CD4-positive, CD25-positive, alpha-beta regulatory T cell (primary cell): ENCODE results near the gene ACTN4. TPM values are rescaled to one million over a fixed set of nuclear protein-coding genes. Genes with fewer than 3 reads are reported as not detected.
A peak's percentile ranks its signal among the peaks of the same experiment; 100 is the strongest.

Experiments used
- ATAC-seq, 2 donors: fragments of 150-1000 bp; cut with Tn5 transposase; one replicate each; pipeline ENCODE4 v1.10.0; 2021; ENCODE audit warnings: low read depth in 2 of 2, moderate number of reproducible peaks in 2 of 2, moderate library complexity in 1 of 2
- DNase-seq, 3 donors: peaks; one replicate each; pipeline versions ENCODE4 v3.0.0 to v3.0.0-alpha.2; 2012 to 2022; ENCODE audit warnings: mixed read lengths in 1 of 3
- H3K27ac ChIP-seq: one replicate; pipeline ENCODE4 v1.7.0; 2013; ENCODE audit warnings: mild to moderate bottlenecking, low read length; ENCODE audit not compliant: insufficient read depth, poor library complexity, severe bottlenecking
- H3K27me3 ChIP-seq: one replicate; pipeline ENCODE4 v1.7.0; 2013; ENCODE audit warnings: low read length; ENCODE audit not compliant: control insufficient read depth, insufficient read depth
- H3K36me3 ChIP-seq: one replicate; pipeline ENCODE4 v1.7.0; 2013; ENCODE audit warnings: mild to moderate bottlenecking, low read length, moderate library complexity; ENCODE audit not compliant: control insufficient read depth, insufficient read depth
- H3K4me1 ChIP-seq: 2 replicates; pipeline ENCODE4 v1.7.0; 2013; ENCODE audit warnings: mild to moderate bottlenecking, low read length; ENCODE audit not compliant: insufficient read depth, control insufficient read depth, poor library complexity, severe bottlenecking
- H3K4me3 ChIP-seq: one replicate; pipeline ENCODE4 v1.7.0; 2013; ENCODE audit warnings: low read depth, mild to moderate bottlenecking, low read length, moderate library complexity
- H3K9me3 ChIP-seq, 2 experiments: 1 replicate in 1 of 2; 2 replicates in 1 of 2; pipeline ENCODE4 v1.7.0; 2013; ENCODE audit warnings: low read length in 2 of 2, mild to moderate bottlenecking in 1 of 2, moderate library complexity in 1 of 2; ENCODE audit not compliant: control insufficient read depth in 2 of 2
- H3K27ac Mint-ChIP-seq, 3 donors: one replicate each; pipeline ENCODE4 v1.8.0; 2020 to 2022; ENCODE audit warnings: mild to moderate bottlenecking in 3 of 3, mixed read lengths in 3 of 3, moderate library complexity in 2 of 3
- H3K27me3 Mint-ChIP-seq: one replicate; pipeline ENCODE4 v1.8.0; 2022; ENCODE audit warnings: mild to moderate bottlenecking, mixed read lengths
- H3K36me3 Mint-ChIP-seq: one replicate; pipeline ENCODE4 v1.8.0; 2020; ENCODE audit warnings: mixed read lengths
- H3K4me1 Mint-ChIP-seq, 4 donors: one replicate each; pipeline ENCODE4 v1.8.0; 2020 to 2022; ENCODE audit warnings: mixed read lengths in 4 of 4, mild to moderate bottlenecking in 1 of 4
- H3K4me3 Mint-ChIP-seq, 4 donors: one replicate each; pipeline ENCODE4 v1.8.0; 2020 to 2022; ENCODE audit warnings: mild to moderate bottlenecking in 4 of 4, mixed read lengths in 4 of 4, moderate library complexity in 3 of 4
- H3K9me3 Mint-ChIP-seq, 7 donors: one replicate each; pipeline ENCODE4 v1.8.0; 2020 to 2022; ENCODE audit warnings: mixed read lengths in 7 of 7, mild to moderate bottlenecking in 3 of 7, moderate library complexity in 2 of 7
- polyA plus RNA-seq, 4 donors: library from polyadenylated mRNA; unstranded; fragments of 300-500 nt; fragmentation: Illumina TruSeq; gene quantifications; one replicate each; pipeline ENCODE4 v1.2.3, GENCODE V29; 2021
- total RNA-seq: library from RNA; stranded (reverse); gene quantifications from one replicate; pipeline ENCODE4 v1.2.3, GENCODE V29; 2022

The ACTN4 gene
- total and polyA plus RNA-seq, 5 donors from 2014 or later, result 11.2 to 323 (median 20.2) TPM

GRCh38 chr19:38640368-38640767 lies 7.1 kb upstream of the ACTN4 start:
- Mint-ChIP-seq H3K27me3 (no peaks in the 10 kb centered on the region), H3K9me3 (no peaks in the 10 kb centered on the region), H3K27ac (no peak overlapping the region), H3K4me1 (peaks cover 5 to 28% (median 14%) of the 10 kb centered on the region in 4 donors), H3K4me3 (no peak overlapping the region), H3K36me3 (peaks cover 4% of the 10 kb centered on the region)
- Histone ChIP-seq H3K9me3 (no peaks in the 10 kb centered on the region), H3K36me3 (peaks cover 4% of the 10 kb centered on the region), H3K4me3 (no peak overlapping the region), H3K4me1 (peaks cover 21% of the 10 kb centered on the region), H3K27me3 (no peaks in the 10 kb centered on the region), H3K27ac (no peak overlapping the region)
- ATAC-seq (no peak), DNase-seq (no peak)

DNA sequence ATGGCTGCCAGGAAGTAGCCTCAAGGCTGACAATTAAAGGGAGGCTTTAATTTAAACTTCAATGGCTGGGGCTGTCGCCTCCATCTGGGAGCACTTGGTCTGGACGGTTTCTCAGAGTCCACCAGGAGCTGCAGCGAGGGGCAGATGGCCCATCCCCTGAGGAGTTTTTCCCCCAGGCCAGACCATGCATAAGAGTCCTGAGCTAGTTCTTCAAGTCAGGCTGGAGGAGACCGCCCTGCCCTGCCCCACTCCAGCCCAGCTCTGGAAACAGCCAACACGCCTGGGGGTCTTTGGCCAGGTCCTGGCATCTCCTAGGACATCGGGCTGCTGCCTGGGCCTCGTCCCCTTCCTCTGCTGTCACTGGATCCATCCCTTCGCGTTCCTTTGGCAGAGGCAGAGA lies 5.3 kb upstream of the ACTN4 start:
- Mint-ChIP-seq H3K36me3 (no peaks in the 10 kb centered on the region), H3K27ac (no peak overlapping the region), H3K27me3 (no peaks in the 10 kb centered on the region), H3K4me1 (peaks cover 0 to 12% (median 7%) of the 10 kb centered on the region in 4 donors), H3K9me3 (no peaks in the 10 kb centered on the region), H3K4me3 (peak overlapping the region in 1 of 4 donors; percentile 66)
- Histone ChIP-seq H3K9me3 (no peaks in the 10 kb centered on the region), H3K4me1 (peaks cover 7% of the 10 kb centered on the region), H3K27me3 (no peaks in the 10 kb centered on the region), H3K4me3 (no peak overlapping the region), H3K27ac (no peak overlapping the region), H3K36me3 (no peaks in the 10 kb centered on the region)
- DNase-seq (no peak), ATAC-seq (no peak)

DNA sequence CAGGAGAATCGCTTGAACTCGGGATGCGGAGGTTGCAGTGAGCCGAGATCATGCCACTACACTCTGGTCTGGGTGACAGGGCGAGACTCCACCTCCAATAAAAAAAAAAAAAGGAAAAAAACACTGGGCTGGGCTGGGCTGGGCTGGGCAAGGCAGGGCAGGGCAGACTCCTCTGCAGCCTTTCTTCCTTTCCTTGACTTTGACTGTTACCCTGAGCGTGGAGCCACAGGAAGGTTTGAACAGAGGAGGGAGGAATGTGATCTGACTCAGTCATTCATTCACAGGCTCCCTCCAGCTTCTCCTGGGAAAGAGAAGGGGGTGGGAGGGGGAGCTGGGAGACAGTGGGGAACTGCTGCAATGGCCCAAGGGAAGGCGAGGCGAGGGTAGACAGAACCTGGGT lies 2.7 kb upstream of the ACTN4 start:
- no peak overlapping the region for H3K4me3 ChIP-seq
- peaks cover 0 to 27% (median 13%) of the 10 kb centered on the region in 4 donors for H3K4me1 Mint-ChIP-seq
- DNase-seq (no peak), ATAC-seq (no peak)
- no peaks in the 10 kb centered on the region for H3K36me3 ChIP-seq
- peaks cover 0 to 2% (median 0%) of the 10 kb centered on the region in 7 donors for H3K9me3 Mint-ChIP-seq
- no peak overlapping the region for H3K4me3 Mint-ChIP-seq
- peaks cover 22% of the 10 kb centered on the region for H3K4me1 ChIP-seq
- H3K27ac ChIP-seq, result no peak overlapping the region
- H3K9me3 ChIP-seq, result no peaks in the 10 kb centered on the region
- H3K27me3 ChIP-seq, result no peaks in the 10 kb centered on the region
- H3K36me3 Mint-ChIP-seq, result no peaks in the 10 kb centered on the region
- no peak overlapping the region for H3K27ac Mint-ChIP-seq
- H3K27me3 Mint-ChIP-seq, result no peaks in the 10 kb centered on the region

DNA sequence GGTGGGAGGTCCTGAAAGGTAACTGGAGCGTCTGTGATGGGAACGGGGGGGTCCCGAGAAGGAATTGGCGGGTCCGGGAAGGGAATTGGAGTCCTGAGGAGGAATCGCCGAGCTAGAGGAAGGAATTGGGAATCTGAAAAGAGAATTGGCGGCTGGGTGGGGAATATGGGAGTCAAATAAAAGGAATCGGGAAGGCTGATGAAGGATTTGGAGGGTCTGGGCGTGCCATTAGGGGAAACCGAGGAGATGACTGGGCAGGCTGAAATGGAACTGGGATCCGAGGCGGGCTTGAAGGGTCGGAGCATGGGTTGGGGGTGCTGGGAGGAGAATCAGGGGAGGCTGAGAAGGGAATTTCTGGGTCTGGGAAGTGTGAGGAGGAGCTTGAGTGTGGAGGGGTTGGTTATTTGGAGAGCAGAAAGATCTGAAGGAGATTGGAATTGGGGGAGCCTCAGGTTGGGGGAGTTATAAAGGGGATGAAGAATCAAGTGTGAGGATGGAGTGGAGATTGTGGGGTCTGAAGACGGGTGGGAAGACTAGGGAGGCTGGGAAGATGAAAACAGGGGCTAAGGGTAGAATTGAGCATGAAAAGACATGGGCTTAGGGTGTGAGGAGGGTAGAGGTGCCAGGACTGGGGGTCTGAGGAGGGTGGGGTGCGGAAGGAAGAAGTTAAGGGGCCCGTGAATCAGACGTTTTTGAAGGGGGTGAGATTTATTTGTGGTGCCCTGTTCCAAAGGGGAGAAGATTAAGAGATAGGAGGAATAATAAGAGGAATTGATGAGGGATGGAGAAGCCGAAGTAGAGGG lies 718 bp downstream of the ACTN4 start:
- Mint-ChIP-seq H3K9me3 (peaks cover 0 to 2% (median 0%) of the 10 kb centered on the region in 7 donors), H3K4me3 (peak overlapping the region; percentile 91 to 98 (median 96)), H3K36me3 (peaks cover 2% of the 10 kb centered on the region), H3K27ac (peak overlapping the region; percentile 95 to 98 (median 95)), H3K27me3 (no peaks in the 10 kb centered on the region), H3K4me1 (peaks cover 8 to 54% (median 34%) of the 10 kb centered on the region in 4 donors)
- Histone ChIP-seq H3K27ac (peak overlapping the region; percentile 71), H3K9me3 (no peaks in the 10 kb centered on the region), H3K27me3 (no peaks in the 10 kb centered on the region), H3K4me3 (peak overlapping the region; percentile 97), H3K36me3 (no peaks in the 10 kb centered on the region), H3K4me1 (peaks cover 50% of the 10 kb centered on the region)
- DNase-seq (no peak), ATAC-seq (no peak)

DNA sequence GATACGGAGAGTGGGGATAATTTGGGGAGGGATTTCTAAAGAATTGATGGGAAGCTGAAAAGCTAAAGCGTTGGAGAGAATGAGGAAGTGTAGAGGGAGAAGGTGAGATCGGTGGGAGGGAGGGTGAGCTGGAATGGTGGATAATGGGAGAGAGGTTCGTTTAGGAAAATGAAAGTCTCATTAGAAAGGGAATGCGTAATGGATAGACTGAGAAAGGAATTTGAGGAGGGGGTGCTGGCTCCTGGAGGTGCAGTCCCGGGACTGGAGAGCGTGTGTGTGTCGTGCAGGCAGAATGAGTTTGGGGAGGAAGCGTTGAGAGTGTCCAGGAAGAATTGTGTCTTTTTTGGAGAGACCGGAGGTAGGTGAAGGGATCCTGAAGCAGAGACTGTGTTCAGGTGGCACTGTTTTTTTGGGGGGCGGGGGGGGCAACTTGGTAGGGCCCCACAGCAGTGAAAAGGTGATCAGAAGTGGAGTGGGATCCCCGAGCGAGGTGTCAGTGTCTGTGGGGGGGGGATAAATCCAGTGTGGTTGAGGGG lies 1.4 kb downstream of the ACTN4 start:
- peaks cover 0 to 2% (median 0%) of the 10 kb centered on the region in 7 donors for H3K9me3 Mint-ChIP-seq
- H3K4me3 Mint-ChIP-seq, result peak overlapping the region; percentile 91 to 98 (median 96)
- Histone ChIP-seq H3K27ac (peak overlapping the region; percentile 43), H3K4me3 (peak overlapping the region; percentile 97), H3K27me3 (no peaks in the 10 kb centered on the region), H3K9me3 (no peaks in the 10 kb centered on the region), H3K4me1 (peaks cover 57% of the 10 kb centered on the region), H3K36me3 (no peaks in the 10 kb centered on the region)
- H3K4me1 Mint-ChIP-seq, result peaks cover 15 to 61% (median 40%) of the 10 kb centered on the region in 4 donors
- H3K27me3 Mint-ChIP-seq, result peaks cover 5% of the 10 kb centered on the region
- DNase-seq, result no peak
- ATAC-seq, result no peak
- H3K27ac Mint-ChIP-seq, result peak overlapping the region; percentile 95 to 98 (median 95)
- peaks cover 2% of the 10 kb centered on the region for H3K36me3 Mint-ChIP-seq

- DNase-seq (no peak), ATAC-seq (no peak)
- H3K4me3 Mint-ChIP-seq, result peak overlapping the region; percentile 91 to 98 (median 96)
- peak overlapping the region; percentile 97 for H3K4me3 ChIP-seq
- H3K4me1 ChIP-seq, result peaks cover 64% of the 10 kb centered on the region
- H3K27me3 ChIP-seq, result no peaks in the 10 kb centered on the region
- H3K27ac Mint-ChIP-seq, result peak overlapping the region; percentile 78 to 95 (median 95)
- no peaks in the 10 kb centered on the region for H3K9me3 ChIP-seq
- H3K36me3 ChIP-seq, result peaks cover 3% of the 10 kb centered on the region
- H3K27me3 Mint-ChIP-seq, result peaks cover 5% of the 10 kb centered on the region
- peaks cover 2% of the 10 kb centered on the region for H3K36me3 Mint-ChIP-seq
- peak overlapping the region; percentile 43 for H3K27ac ChIP-seq
- peaks cover 0 to 2% (median 0%) of the 10 kb centered on the region in 7 donors for H3K9me3 Mint-ChIP-seq
- peaks cover 17 to 66% (median 44%) of the 10 kb centered on the region in 4 donors for H3K4me1 Mint-ChIP-seq
These were observed 2.1 kb downstream of the ACTN4 start for GRCh38 chr19:38649305-38650171.

- peaks cover 6% of the 10 kb centered on the region for H3K36me3 ChIP-seq
- H3K27ac ChIP-seq, result peak overlapping the region; percentile 43
- Mint-ChIP-seq H3K4me3 (peak overlapping the region; percentile 91 to 98 (median 96)), H3K36me3 (peaks cover 2% of the 10 kb centered on the region), H3K27ac (peak overlapping the region; percentile 62 to 95 (median 88)), H3K9me3 (peaks cover 0 to 2% (median 0%) of the 10 kb centered on the region in 7 donors), H3K27me3 (peaks cover 5% of the 10 kb centered on the region), H3K4me1 (peaks cover 23 to 74% (median 50%) of the 10 kb centered on the region in 4 donors)
- H3K9me3 ChIP-seq, result no peaks in the 10 kb centered on the region
- no peaks in the 10 kb centered on the region for H3K27me3 ChIP-seq
- peaks cover 71% of the 10 kb centered on the region for H3K4me1 ChIP-seq
- H3K4me3 ChIP-seq, result peak overlapping the region; percentile 97
- peak in 1 of 3 donors; percentile 60 for DNase-seq
- no peak for ATAC-seq
These were observed 2.8 kb downstream of the ACTN4 start for GRCh38 chr19:38650172-38650775.
